Measurements from ENCODE around the gene SERPINB7. TPM values are rescaled to one million over a fixed set of nuclear protein-coding genes. Genes with fewer than 3 reads are reported as not detected.
A peak's percentile ranks its signal among the peaks of the same experiment; 100 is the strongest.

The SERPINB7 gene
- total and polyA plus RNA-seq, 2 donors: 1.4 to 28.9 TPM

- H3K27me3 ChIP-seq (ENCODE audit: control insufficient read depth in 2 of 2, insufficient read depth in 1 of 2, low read length in 1 of 2): no peaks in the 10 kb centered on the region
- H3K9me3 ChIP-seq (ENCODE audit: control insufficient read depth in 2 of 2, insufficient read depth in 1 of 2, low read length in 1 of 2): no peaks in the 10 kb centered on the region
- no peak overlapping the region for H3K4me3 ChIP-seq (ENCODE audit: low read length in 2 of 2)
- H3K27ac ChIP-seq (ENCODE audit: low read depth in 1 of 2, low read length in 1 of 2): no peak overlapping the region
- H3K4me1 ChIP-seq (ENCODE audit: control insufficient read depth in 2 of 2, insufficient read depth in 2 of 2, low read length in 2 of 2): no peaks in the 10 kb centered on the region
- 9% methylated on average over 2 of the region's 2 CpGs for WGBS
- H3K36me3 ChIP-seq (ENCODE audit: control insufficient read depth in 2 of 2, insufficient read depth in 2 of 2, low read length in 1 of 2): no peaks in the 10 kb centered on the region
- peak in 1 of 9 donors; percentile 36 for DNase-seq (ENCODE audit: low read depth in 6 of 9, low spot score in 9 of 9)
Observed at GRCh38 chr18:63848159-63848558, 72.9 kb downstream of the SERPINB7 start.

DNA sequence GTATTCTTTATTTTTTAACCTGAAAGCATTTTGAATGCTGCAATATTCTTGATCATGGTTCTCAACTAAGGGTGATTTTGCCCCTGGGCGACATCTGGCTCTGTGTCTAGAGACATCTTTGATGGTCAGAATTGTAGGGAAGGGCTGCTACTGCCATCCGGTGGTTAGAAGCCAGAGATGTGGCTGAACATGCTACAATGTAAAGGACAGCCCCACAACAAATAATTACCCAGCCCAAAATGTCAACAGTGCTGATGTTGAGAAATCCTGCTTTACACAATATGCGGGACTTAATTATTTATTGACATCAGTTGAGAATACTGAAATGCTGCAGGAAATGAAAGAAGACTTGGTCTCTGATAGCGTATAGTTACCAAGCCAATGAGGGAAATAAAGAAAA, 74.8 kb downstream of the SERPINB7 start:
- no peak overlapping the region for H3K4me3 ChIP-seq (ENCODE audit: low read length in 2 of 2)
- H3K27me3 ChIP-seq (ENCODE audit: control insufficient read depth in 2 of 2, insufficient read depth in 1 of 2, low read length in 1 of 2): no peaks in the 10 kb centered on the region
- no peak for DNase-seq (ENCODE audit: low read depth in 6 of 9, low spot score in 9 of 9)
- 81% methylated on average over 4 of the region's 4 CpGs for WGBS
- no peaks in the 10 kb centered on the region for H3K4me1 ChIP-seq (ENCODE audit: control insufficient read depth in 2 of 2, insufficient read depth in 2 of 2, low read length in 2 of 2)
- H3K9me3 ChIP-seq (ENCODE audit: control insufficient read depth in 2 of 2, insufficient read depth in 1 of 2, low read length in 1 of 2): no peaks in the 10 kb centered on the region
- H3K27ac ChIP-seq (ENCODE audit: low read depth in 1 of 2, low read length in 1 of 2): no peak overlapping the region
- H3K36me3 ChIP-seq (ENCODE audit: control insufficient read depth in 2 of 2, insufficient read depth in 2 of 2, low read length in 1 of 2): no peaks in the 10 kb centered on the region

DNA sequence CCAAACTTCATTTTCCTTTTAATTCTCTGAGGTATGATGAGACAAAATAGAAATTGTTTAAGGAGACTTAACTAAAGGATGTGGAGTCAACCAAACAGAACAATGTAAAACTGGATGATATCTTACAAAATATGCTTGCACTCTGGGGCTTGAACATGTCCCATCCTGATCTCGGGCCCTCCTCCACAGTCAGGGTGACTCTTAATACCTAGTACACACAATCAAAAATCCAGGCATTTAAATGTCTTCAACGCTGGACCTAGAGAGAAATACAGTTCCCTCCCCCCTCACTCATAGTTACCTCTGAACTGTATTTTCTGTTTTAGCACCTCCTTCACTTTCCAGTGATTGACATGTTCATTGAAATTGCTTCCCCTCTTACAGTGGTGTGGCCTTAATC, 75.4 kb downstream of the SERPINB7 start:
- H3K4me3 ChIP-seq (ENCODE audit: low read length in 2 of 2): no peak overlapping the region
- no peaks in the 10 kb centered on the region for H3K36me3 ChIP-seq (ENCODE audit: control insufficient read depth in 2 of 2, insufficient read depth in 2 of 2, low read length in 1 of 2)
- no peaks in the 10 kb centered on the region for H3K9me3 ChIP-seq (ENCODE audit: control insufficient read depth in 2 of 2, insufficient read depth in 1 of 2, low read length in 1 of 2)
- WGBS: 83% methylated on average over 2 of the region's 2 CpGs
- no peaks in the 10 kb centered on the region for H3K27me3 ChIP-seq (ENCODE audit: control insufficient read depth in 2 of 2, insufficient read depth in 1 of 2, low read length in 1 of 2)
- H3K4me1 ChIP-seq (ENCODE audit: control insufficient read depth in 2 of 2, insufficient read depth in 2 of 2, low read length in 2 of 2): no peaks in the 10 kb centered on the region
- H3K27ac ChIP-seq (ENCODE audit: low read depth in 1 of 2, low read length in 1 of 2): no peak overlapping the region
- DNase-seq (ENCODE audit: low read depth in 6 of 9, low spot score in 9 of 9): no peak

Other genes with a start within 250 kb of the SERPINB7 start
- gene SERPINB12, start 233.0 kb upstream of the SERPINB7 start, total RNA-seq: 2.6 TPM
- 4.0 TPM for gene SERPINB12, start 233.0 kb upstream of the SERPINB7 start, polyA plus RNA-seq
- gene SERPINB13, start 188.1 kb upstream of the SERPINB7 start, total RNA-seq: 0.99 TPM
- gene SERPINB13, start 188.1 kb upstream of the SERPINB7 start, polyA plus RNA-seq: 9.8 TPM
- gene SERPINB4, start 131.2 kb upstream of the SERPINB7 start, total RNA-seq: 2.5 TPM
- 48.3 TPM for gene SERPINB4, start 131.2 kb upstream of the SERPINB7 start, polyA plus RNA-seq
- 2.6 TPM for gene SERPINB3, start 113.5 kb upstream of the SERPINB7 start, total RNA-seq
- gene SERPINB3, start 113.5 kb upstream of the SERPINB7 start, polyA plus RNA-seq: 47.5 TPM
- gene SERPINB11, start 72.5 kb upstream of the SERPINB7 start, total RNA-seq: not detected
- gene SERPINB11, start 72.5 kb upstream of the SERPINB7 start, polyA plus RNA-seq: 0.23 TPM
- 2.5 TPM for gene SERPINB2, start 112.3 kb downstream of the SERPINB7 start, total RNA-seq
- 11.3 TPM for gene SERPINB2, start 112.3 kb downstream of the SERPINB7 start, polyA plus RNA-seq
- 1.7 TPM for gene SERPINB10, start 132.5 kb downstream of the SERPINB7 start, total RNA-seq
- 2.5 TPM for gene SERPINB10, start 132.5 kb downstream of the SERPINB7 start, polyA plus RNA-seq
- gene HMSD, start 173.9 kb downstream of the SERPINB7 start, total RNA-seq: 2.7 TPM
- gene HMSD, start 173.9 kb downstream of the SERPINB7 start, polyA plus RNA-seq: 1.6 TPM
- gene SERPINB8, start 194.7 kb downstream of the SERPINB7 start, total RNA-seq: 7.0 TPM
- gene SERPINB8, start 194.7 kb downstream of the SERPINB7 start, polyA plus RNA-seq: 11.2 TPM